ENCODE data around the gene CACNA1B.

Gene CACNA1B

DNA sequence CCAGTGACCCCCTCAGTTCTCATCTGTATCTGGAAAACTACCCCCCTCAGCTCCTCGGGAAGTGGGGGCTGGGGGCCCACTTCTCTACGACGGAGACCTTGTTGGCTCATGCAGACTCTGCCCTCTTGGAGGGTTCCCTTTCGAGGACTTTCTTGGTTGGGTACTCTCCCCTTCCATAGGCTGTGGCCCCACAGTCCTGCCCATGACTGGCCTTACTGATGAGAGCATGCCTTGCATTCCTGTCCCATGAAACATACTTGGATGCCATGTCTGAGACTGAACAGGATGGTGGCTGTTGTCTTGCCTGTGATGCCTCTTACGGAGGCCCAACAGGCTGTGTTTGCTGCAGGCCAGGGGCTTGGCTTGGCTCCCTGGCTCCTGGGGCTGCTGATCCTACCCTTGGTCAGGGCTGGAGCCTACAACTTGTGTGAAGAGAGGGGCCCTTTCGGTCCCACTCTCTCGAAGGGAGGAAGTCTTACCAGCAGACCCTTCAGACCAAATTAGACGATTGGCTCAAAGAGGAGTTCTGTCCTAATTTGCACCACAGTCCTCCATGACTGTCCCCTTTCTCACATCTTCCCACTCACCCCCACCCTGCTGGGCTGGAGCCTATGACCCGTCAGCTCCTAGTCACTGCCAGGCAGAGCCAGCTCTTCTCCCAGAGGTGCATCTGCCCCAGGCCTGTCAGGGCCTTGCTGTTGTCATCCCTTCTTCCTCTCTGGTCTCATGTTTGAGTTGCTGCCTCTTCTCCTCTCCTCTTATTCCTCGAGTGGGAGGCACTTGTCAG lies 109.9 kb downstream of the CACNA1B start:
- H3K9me3 Mint-ChIP-seq, result no peaks in the 10 kb centered on the region
- ATAC-seq, result no peak
- H3K4me1 Mint-ChIP-seq, result no peaks in the 10 kb centered on the region
- peak overlapping the region in 1 of 2 donors; percentile 62 for H3K27ac Mint-ChIP-seq
- DNase-seq, result no peak
- H3K27me3 Mint-ChIP-seq, result peaks cover 62% of the 10 kb centered on the region
- no peak overlapping the region for H3K4me3 Mint-ChIP-seq

DNA sequence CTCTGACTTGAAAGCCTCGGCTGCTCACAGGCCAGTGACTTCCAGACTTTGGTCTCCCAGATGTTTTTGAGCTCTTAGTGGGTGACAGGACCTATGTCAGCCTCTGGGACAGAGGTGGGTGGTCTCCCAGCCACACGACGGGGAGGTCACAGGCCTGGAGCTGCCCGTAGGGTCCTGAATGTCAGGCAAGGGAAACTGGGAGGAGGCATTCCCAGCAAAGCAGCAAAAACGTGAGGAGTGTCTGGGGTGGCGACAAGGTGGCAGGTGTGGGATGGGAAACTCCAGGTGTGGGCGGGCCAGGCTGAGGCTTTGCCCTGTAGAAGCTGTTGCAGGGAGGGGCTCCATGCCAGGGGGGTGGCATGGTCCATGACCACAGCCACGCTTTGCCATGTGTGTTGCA lies 110.5 kb downstream of the CACNA1B start:
- Mint-ChIP-seq H3K27ac (peak overlapping the region in 1 of 2 donors; percentile 49), H3K4me1 (no peaks in the 10 kb centered on the region), H3K4me3 (no peak overlapping the region), H3K27me3 (peaks cover 62% of the 10 kb centered on the region), H3K9me3 (no peaks in the 10 kb centered on the region)
- no peak for DNase-seq
- ATAC-seq, result no peak

DNA sequence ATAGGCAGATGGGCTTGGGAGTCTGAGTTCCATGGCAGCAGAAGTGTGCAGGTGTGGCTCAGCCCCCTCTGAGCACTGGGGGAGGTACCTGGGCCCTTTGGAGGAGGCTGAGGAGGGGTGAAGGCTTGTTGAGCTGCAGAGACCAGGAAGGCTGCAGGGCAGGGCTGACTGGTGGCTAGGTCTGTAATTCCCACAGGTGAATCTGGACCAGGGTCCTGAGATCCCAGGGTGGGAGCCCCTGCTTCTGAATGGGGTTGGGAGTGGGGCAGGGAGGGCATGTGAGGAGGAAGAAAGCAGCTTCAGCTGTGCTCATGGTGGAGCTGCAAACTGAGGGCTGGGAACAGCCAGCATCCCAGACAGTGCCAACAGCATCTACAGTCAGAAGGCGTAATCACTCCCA lies 111.1 kb downstream of the CACNA1B start:
- H3K4me3 Mint-ChIP-seq, result no peak overlapping the region
- H3K4me1 Mint-ChIP-seq, result no peaks in the 10 kb centered on the region
- peaks cover 62% of the 10 kb centered on the region for H3K27me3 Mint-ChIP-seq
- no peaks in the 10 kb centered on the region for H3K9me3 Mint-ChIP-seq
- H3K27ac Mint-ChIP-seq, result peak overlapping the region in 1 of 2 donors; percentile 49
- ATAC-seq (no peak), DNase-seq (no peak)

DNA sequence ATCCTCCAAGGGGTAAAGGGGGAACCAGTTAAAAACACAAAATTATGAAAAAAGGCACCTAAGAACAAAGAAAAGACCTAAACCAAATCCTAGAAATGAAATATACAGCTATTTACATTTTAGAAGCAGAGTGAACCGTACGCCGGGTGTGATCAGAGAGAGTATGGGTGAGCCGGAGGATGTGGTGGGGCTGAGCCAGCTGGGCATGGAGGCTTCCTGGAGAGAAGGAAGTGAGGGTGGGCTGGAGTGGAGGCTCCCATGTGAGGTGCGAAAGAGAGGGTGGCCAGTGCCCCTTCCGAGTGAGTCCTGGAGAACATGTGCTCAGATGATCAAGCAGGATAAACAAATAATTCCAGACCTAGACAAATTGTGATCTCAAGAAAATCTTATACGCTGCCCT lies 111.6 kb downstream of the CACNA1B start:
- peaks cover 62% of the 10 kb centered on the region for H3K27me3 Mint-ChIP-seq
- no peak overlapping the region for H3K27ac Mint-ChIP-seq
- no peaks in the 10 kb centered on the region for H3K4me1 Mint-ChIP-seq
- H3K9me3 Mint-ChIP-seq, result no peaks in the 10 kb centered on the region
- ATAC-seq (no peak), DNase-seq (no peak)
- no peak overlapping the region for H3K4me3 Mint-ChIP-seq

DNA sequence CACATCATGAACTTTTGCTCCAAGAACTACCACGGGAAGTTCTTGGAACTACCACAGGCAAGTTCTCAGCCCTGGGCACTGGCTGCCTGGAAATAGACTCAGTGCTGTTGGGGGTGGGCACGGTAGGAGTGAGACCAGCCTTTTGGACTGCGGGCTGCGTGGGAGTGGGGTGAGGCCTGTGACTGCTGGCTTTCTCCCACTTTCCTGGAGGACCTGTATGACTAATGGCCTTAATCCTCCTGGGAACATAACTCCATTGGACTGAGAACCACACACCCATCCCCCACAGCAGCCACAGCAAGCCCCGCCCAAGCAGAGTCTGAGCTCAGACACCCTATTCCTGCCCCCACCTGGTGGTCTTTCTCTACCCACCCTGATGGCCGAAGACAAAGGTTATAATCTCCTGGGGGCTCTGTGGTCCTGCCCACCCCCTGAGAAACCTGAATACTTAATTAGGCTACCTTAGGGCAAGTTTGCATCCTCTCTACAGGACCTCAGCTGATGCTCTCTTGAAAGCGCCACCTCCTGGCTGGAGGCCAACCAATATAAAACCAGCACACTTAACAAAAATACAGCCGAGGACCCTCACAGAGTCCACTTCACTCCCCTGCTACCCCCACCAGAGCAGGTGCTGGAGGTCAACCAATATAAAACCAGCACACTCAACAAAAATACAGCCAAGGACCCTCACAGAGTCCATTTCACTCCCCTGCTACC lies 112.6 kb downstream of the CACNA1B start:
- DNase-seq (no peak), ATAC-seq (no peak)
- no peaks in the 10 kb centered on the region for H3K4me1 Mint-ChIP-seq
- H3K27me3 Mint-ChIP-seq, result peaks cover 68% of the 10 kb centered on the region
- no peaks in the 10 kb centered on the region for H3K9me3 Mint-ChIP-seq
- H3K4me3 Mint-ChIP-seq, result no peak overlapping the region
- no peak overlapping the region for H3K27ac Mint-ChIP-seq

DNA sequence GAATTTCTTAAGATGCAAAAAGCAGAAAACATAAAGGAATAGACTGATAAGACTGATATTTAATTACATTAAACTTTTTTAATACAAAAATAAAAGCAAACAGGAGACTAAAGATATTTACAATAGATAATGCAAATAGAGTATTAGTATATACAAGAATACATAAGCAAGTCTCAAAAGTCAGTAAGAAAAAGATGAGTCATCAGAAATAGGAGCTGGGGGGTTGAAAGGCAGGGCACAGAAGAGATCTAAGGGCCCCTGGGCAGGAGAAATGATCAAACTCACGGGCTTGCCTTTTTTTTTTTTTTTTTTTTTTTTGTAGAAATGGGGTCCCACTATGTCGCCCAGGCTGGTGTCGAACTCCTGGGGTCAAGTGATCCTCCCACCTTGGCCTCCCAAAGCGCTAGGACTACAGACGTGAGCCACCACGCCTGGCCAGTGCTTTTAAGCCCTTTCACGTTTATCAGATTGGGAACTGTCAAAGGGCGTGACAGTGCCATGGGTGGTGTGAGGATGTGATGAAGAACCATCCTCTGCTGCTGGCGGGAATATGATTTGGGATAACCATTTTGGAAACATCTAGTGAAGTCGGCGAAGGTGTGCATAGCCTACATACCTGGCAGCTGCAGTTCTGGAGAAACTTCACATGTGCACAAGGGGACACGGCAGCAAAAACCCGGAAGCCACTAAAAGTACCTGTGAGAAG lies 126.1 kb downstream of the CACNA1B start:
- H3K4me1 Mint-ChIP-seq, result no peaks in the 10 kb centered on the region
- H3K27me3 Mint-ChIP-seq, result peaks cover 6% of the 10 kb centered on the region
- DNase-seq (no peak), ATAC-seq (no peak)
- no peak overlapping the region for H3K4me3 Mint-ChIP-seq
- H3K9me3 Mint-ChIP-seq, result no peaks in the 10 kb centered on the region
- no peak overlapping the region for H3K27ac Mint-ChIP-seq

DNA sequence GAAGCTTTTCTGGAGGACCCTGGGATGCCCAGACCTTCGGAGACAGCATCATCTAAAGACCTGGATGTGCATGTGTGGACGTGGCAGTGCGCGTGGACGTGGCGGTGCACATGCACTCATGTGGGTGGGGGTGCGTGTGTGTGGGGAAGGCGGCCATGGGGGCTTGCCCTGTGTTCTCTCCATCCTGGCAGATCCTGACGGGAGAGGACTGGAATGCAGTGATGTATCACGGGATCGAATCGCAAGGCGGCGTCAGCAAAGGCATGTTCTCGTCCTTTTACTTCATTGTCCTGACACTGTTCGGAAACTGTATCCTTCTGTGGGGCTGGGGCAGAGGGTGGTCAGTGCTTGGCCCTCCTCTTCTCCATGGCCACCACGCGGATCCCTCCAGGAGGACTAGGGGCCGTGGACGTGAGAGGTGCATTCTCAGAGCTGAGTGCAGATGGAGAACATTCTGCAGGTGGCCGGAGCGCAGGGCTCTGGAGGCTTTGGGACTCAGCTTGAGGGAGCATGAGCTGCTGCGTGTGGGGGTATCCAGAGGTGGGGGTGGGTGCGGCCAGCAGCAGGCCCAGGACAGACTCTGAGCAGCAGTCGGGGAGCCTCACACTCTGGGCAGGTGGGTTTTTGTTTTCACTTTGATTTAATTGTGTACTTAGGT lies 129.1 kb downstream of the CACNA1B start:
- Mint-ChIP-seq H3K27me3 (peaks cover 6% of the 10 kb centered on the region), H3K4me1 (no peaks in the 10 kb centered on the region), H3K27ac (no peak overlapping the region), H3K4me3 (no peak overlapping the region), H3K9me3 (no peaks in the 10 kb centered on the region)
- ATAC-seq, result no peak
- no peak for DNase-seq

DNA sequence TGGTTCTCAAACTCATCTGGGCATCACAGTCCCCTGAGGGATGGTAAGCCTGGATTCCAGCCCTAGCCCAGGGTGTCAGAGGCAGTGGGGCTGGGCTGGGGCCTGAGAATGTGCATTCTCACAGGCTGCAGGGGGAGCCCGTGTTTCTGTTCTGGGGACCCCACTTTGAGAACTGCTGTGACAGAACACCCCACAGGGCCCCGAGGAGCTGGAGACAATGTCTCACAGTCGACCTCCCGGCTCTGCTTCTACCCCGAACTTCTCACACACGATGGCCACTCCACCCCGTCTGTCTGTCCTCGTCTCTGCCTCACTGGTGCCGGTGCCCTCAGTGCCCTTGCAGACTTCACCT lies 130.0 kb downstream of the CACNA1B start:
- H3K27ac Mint-ChIP-seq, result no peak overlapping the region
- H3K4me1 Mint-ChIP-seq, result no peaks in the 10 kb centered on the region
- DNase-seq (no peak), ATAC-seq (peak; percentile 8)
- peaks cover 6% of the 10 kb centered on the region for H3K27me3 Mint-ChIP-seq
- no peaks in the 10 kb centered on the region for H3K9me3 Mint-ChIP-seq
- no peak overlapping the region for H3K4me3 Mint-ChIP-seq

DNA sequence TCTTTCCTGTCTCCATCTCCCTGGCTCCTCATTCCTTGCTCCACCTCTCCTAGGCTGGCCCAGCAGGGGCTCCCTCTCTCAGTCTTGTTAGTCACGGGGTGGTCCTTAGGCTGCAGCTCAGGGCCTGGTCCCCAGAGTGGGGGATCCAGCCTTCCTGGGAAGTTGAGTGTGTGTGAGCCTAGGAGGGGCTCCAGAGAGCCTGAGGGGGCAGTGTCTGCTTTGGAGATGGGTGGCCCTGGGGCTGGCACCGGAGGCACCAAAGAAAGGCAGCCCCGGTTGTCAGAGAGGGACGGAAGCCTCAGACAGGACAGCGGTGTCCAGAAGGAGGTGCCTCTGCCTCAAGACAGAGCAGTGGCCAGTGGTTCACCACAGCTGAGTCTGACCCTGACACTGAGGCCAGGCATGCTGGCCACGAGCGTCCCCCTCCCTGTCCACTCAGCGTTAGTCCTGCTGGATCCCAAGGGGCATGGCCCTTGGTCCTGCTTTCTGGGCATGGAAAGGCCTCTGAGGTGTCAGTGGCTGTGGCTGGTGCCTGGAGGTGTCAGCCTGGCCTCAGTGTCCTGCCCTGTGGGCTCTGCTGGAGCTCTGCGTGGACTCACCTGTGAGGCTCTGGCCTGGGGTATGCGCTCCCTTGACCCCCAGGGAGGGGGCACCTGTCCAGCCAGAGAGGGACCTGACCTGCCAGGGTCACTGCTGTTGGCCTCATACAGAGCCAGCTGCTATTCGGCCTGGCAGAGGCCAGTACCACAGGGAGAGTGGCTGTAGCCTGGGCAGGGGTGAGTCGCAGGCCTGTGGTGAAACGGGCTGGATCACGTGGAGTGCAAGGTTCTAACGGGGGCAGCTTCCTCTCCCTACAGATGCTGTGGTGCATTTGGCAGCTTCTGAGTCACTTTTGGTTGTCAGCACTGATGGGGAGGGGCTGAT lies 130.6 kb downstream of the CACNA1B start:
- no peak overlapping the region for H3K4me3 Mint-ChIP-seq
- ATAC-seq, result no peak
- H3K27ac Mint-ChIP-seq, result no peak overlapping the region
- H3K27me3 Mint-ChIP-seq, result peaks cover 6% of the 10 kb centered on the region
- no peaks in the 10 kb centered on the region for H3K9me3 Mint-ChIP-seq
- H3K4me1 Mint-ChIP-seq, result no peaks in the 10 kb centered on the region
- DNase-seq, result no peak

DNA sequence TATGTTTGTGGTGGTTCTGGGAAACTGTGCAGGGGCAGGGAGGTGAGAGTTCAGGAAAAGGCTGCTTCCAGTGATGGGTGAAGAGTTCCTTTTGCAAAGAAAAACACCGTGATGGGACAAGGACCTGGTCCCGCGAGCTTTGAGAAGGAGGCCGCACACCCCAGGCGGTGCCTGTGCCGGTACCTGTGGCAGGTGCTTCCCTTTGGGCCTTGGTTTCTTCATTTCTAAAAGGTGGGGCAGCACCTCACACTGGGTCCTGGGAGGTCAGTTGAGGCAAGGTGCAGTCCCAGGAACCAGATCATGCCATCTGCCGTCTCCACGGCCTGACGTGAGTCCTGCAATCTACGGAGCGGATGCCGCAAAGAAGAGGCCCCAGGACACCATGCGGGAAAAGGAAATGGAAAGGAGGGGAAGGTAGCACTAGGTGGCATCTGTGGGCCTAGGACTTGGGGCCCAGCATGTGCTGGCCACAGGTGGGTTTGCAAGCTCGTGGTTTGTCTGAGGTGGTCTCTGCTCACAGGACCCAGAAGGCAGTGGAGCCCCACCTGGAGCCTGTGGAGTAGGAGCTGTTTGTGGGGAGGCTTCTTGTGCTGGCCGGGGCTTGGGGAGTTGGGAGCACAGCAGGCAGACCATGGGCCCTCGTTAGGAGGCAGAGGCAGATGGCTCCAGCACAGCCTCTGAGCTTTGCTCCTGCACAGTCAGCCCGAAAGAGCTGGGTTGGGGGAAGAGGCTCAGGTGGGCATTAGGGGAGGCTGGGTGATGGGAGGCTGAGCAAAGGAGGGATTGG lies 131.6 kb downstream of the CACNA1B start:
- Mint-ChIP-seq H3K4me1 (no peaks in the 10 kb centered on the region), H3K27ac (no peak overlapping the region), H3K27me3 (no peaks in the 10 kb centered on the region), H3K9me3 (no peaks in the 10 kb centered on the region), H3K4me3 (no peak overlapping the region)
- no peak for DNase-seq
- no peak for ATAC-seq

DNA sequence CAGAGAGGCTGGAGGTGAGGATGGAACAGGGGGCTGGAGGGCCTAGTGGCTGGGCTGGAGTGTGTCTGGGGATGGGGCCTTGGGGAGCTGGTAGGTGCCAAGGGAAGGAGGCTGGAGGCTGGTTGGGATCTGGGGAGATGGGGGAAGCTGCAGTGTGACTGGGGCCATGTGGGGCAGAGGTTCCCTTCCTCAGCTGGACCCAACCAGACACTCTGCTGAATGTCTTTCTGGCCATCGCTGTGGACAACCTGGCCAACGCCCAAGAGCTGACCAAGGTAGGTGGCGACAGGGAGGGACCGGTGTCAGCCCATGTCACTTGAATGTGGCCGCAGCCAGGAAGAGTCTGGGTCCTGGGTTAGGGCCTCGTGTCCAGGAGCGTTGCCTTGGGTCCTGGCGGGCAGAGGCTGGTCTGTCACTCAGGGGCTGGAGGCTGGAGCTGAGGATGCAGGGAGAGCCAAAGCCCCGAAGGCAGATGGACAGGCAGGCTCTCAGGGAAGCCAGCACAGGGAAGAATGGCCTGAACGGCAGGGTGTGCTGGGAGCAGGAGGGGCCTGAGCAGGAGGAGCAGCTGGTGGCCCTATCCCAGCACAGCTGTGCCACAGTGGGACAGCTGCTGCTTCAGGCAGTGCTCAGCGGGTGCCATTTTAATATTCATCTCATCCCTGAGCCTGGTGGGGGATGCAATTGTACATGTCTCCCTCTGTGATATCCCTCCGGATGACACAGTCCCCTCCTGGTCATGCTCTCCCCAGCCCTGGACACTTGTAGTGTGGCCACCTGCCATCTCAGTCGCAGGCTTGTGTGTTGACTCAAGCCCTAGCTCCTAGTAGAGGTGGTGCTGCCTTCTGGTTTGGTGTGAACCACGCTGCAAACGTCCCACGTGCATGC lies 132.5 kb downstream of the CACNA1B start:
- Mint-ChIP-seq H3K4me1 (no peaks in the 10 kb centered on the region), H3K4me3 (no peak overlapping the region), H3K27ac (no peak overlapping the region), H3K27me3 (no peaks in the 10 kb centered on the region), H3K9me3 (no peaks in the 10 kb centered on the region)
- no peak for DNase-seq
- no peak for ATAC-seq

DNA sequence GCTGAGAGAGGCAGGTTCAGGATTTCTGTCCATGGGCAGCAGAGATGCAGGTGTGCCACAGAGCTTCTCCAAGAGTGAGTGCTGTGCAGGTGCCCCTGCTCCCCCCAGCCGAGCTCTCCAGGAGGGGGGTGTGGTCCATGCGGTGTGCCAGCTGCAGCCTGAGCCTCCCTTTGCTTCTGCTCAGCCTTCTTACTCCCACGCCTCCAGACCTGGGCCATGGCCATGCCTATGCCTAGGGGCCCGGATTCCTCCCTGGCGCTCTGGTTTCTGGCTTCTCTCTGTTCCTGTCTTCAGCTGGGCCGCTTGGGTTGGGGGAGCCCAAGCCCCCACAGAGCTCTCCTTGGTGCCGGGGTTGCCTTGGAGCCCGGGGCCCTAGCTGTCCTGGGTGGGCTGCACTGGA lies 133.3 kb downstream of the CACNA1B start:
- DNase-seq, result no peak
- Mint-ChIP-seq H3K27ac (no peak overlapping the region), H3K4me1 (no peaks in the 10 kb centered on the region), H3K4me3 (no peak overlapping the region), H3K27me3 (no peaks in the 10 kb centered on the region), H3K9me3 (no peaks in the 10 kb centered on the region)
- ATAC-seq, result no peak

DNA sequence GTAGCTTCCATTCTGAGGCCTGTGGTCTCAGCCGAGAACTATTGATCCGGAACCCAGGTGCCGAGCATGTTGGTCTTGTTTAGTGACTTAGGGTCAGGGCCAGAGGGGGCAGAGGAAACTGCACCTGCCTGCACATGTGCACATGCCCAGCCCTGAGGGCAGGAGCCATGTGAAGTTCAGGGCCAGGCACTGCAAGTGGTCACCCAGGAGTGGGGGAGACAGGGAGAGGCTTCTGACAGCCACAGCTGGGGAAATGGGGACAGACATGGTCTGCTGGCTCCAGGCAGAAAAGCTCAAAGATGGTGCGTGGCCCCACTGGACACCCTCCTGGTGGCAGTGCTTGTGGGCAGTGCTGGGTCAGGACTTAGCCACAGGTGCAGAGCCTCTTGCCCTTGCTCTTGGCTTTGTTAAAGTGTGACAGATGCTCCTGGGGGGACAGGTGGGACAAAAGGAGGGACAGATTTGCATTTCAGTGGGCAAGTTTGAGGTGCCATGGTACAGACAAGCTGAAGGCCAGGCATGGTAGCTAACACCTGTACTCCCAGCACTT lies 134.4 kb downstream of the CACNA1B start:
- no peak overlapping the region for H3K4me3 Mint-ChIP-seq
- no peak for DNase-seq
- H3K27me3 Mint-ChIP-seq, result no peaks in the 10 kb centered on the region
- no peak for ATAC-seq
- H3K27ac Mint-ChIP-seq, result no peak overlapping the region
- no peaks in the 10 kb centered on the region for H3K9me3 Mint-ChIP-seq
- no peaks in the 10 kb centered on the region for H3K4me1 Mint-ChIP-seq

Data from stimulated activated naive CD8-positive, alpha-beta T cell treated with anti-CD3 and anti-CD28 coated beads, Interleukin-15, amount 100 ng/mL, for 72 hours (primary cell).